MM.1S (cell line): ENCODE results near the gene MGA.

Experiments used
- DNase-seq: peaks from one replicate; pipeline ENCODE4 v3.0.0-alpha.2; 2015
- H2AFZ ChIP-seq: fragments of 300-600 bp; sonication (generic); 2 replicates; pipeline ENCODE4 v1.6.0; 2016; ENCODE audit warnings: antibody characterized with exemption, low read length
- H3F3A ChIP-seq: fragments of 300-600 bp; sonication (generic); 2 replicates; pipeline ENCODE4 v1.6.1; 2016; ENCODE audit warnings: mild to moderate bottlenecking, antibody characterized with exemption, low read length, moderate library complexity, mixed read lengths; ENCODE audit not compliant: insufficient read depth
- H3K27ac ChIP-seq: fragments of 300-600 bp; sonication (generic); 2 replicates; pipeline ENCODE4 v1.5.1; 2016; ENCODE audit warnings: mild to moderate bottlenecking, low read length
- H3K27me3 ChIP-seq: fragments of 300-600 bp; sonication (generic); replicated peaks from 2 replicates; pipeline ENCODE4 v1.6.0; 2016; ENCODE audit warnings: low read length; ENCODE audit not compliant: insufficient read depth
- H3K36me3 ChIP-seq: fragments of 300-600 bp; sonication (generic); replicated peaks from 2 replicates; pipeline ENCODE4 v1.6.1; 2016; ENCODE audit warnings: mild to moderate bottlenecking, low read length, mixed read lengths; ENCODE audit not compliant: insufficient read depth
- H3K4me1 ChIP-seq: fragments of 300-600 bp; sonication (generic); 2 replicates; pipeline ENCODE4 v1.6.1; 2016; ENCODE audit warnings: low read length, mixed read lengths
- H3K4me2 ChIP-seq: fragments of 300-600 bp; sonication (generic); 2 replicates; pipeline ENCODE4 v1.6.0; 2016; ENCODE audit warnings: low read depth, low read length
- H3K4me3 ChIP-seq: fragments of 300-600 bp; sonication (generic); 2 replicates; pipeline ENCODE4 v1.5.1; 2016; ENCODE audit warnings: low read length, mixed read lengths
- H3K79me2 ChIP-seq: fragments of 300-600 bp; sonication (generic); 2 replicates; pipeline ENCODE4 v1.6.1; 2016; ENCODE audit warnings: mixed run types, low read length, mixed read lengths
- H3K9ac ChIP-seq: fragments of 300-600 bp; sonication (generic); 2 replicates; pipeline ENCODE4 v1.6.1; 2016; ENCODE audit warnings: low read length, mixed read lengths
- H3K9me2 ChIP-seq: fragments of 300-600 bp; sonication (generic); replicated peaks from 2 replicates; pipeline ENCODE4 v1.6.1; 2016; ENCODE audit warnings: mild to moderate bottlenecking, low read length, mixed read lengths; ENCODE audit not compliant: insufficient read depth
- H3K9me3 ChIP-seq: fragments of 300-600 bp; sonication (generic); replicated peaks from 2 replicates; pipeline ENCODE4 v1.6.1; 2016; ENCODE audit warnings: mild to moderate bottlenecking, low read length, mixed read lengths; ENCODE audit not compliant: insufficient read depth
- H4K20me1 ChIP-seq: fragments of 300-600 bp; sonication (generic); 2 replicates; pipeline ENCODE4 v1.6.1; 2016; ENCODE audit warnings: mild to moderate bottlenecking, low read length, moderate library complexity, mixed read lengths; ENCODE audit not compliant: insufficient read depth
- CTCF ChIP-seq: fragments of 300-600 bp; sonication (generic); IDR thresholded peaks from 2 replicates; pipeline ENCODE4 v1.5.1; 2016; ENCODE audit warnings: antibody characterized with exemption, low read length, mixed read lengths
- EZH2 ChIP-seq: fragments of 300-600 bp; sonication (generic); optimal IDR thresholded peaks from 2 replicates; pipeline ENCODE3; 2017; ENCODE audit warnings: low read depth, mild to moderate bottlenecking, antibody characterized with exemption, low read length, mixed read lengths
- EZH2phosphoT487 ChIP-seq: fragments of 300-600 bp; sonication (generic); IDR thresholded peaks from 2 replicates; pipeline ENCODE4 v1.6.1; 2018; ENCODE audit warnings: antibody characterized with exemption, low read length

MGA gene

GRCh38 chr15:41688671-41689070 is 28.5 kb downstream of the MGA start:
- Histone ChIP-seq H3K9me3 (no peaks in the 10 kb centered on the region), H3K9me2 (no peaks in the 10 kb centered on the region), H3F3A (no peaks in the 10 kb centered on the region; the same call in 1 of the 2 replicates), H3K9ac (no peak overlapping the region), H4K20me1 (peaks cover 12% of the 10 kb centered on the region; the same call in 1 of the 2 replicates), H3K4me1 (no peaks in the 10 kb centered on the region), H3K79me2 (peaks cover 97% of the 10 kb centered on the region), H3K27ac (no peak overlapping the region), H3K27me3 (no peaks in the 10 kb centered on the region), H3K36me3 (no peaks in the 10 kb centered on the region), H2AFZ (no peak overlapping the region), H3K4me2 (no peak overlapping the region), H3K4me3 (no peak overlapping the region)
- no peak for DNase-seq
- TF ChIP-seq EZH2: no peak
- TF ChIP-seq EZH2phosphoT487: no peak
- TF ChIP-seq CTCF: no peak

- Histone ChIP-seq H3F3A (no peaks in the 10 kb centered on the region; the same call in 1 of the 2 replicates), H3K27ac (no peak overlapping the region), H3K4me2 (no peak overlapping the region), H3K9me3 (no peaks in the 10 kb centered on the region), H3K36me3 (no peaks in the 10 kb centered on the region), H2AFZ (no peak overlapping the region), H3K4me3 (no peak overlapping the region), H3K4me1 (no peaks in the 10 kb centered on the region), H3K9me2 (no peaks in the 10 kb centered on the region), H3K9ac (no peak overlapping the region), H3K79me2 (peaks cover 97% of the 10 kb centered on the region), H4K20me1 (peaks cover 8% of the 10 kb centered on the region; the same call in 1 of the 2 replicates), H3K27me3 (no peaks in the 10 kb centered on the region)
- no peak for DNase-seq
- TF ChIP-seq EZH2phosphoT487 (no peak), CTCF (no peak), EZH2 (no peak)
Observed at GRCh38 chr15:41689083-41689482, 28.9 kb downstream of the MGA start.

GRCh38 chr15:41689834-41690233 is 29.6 kb downstream of the MGA start:
- no peak for TF ChIP-seq EZH2
- no peak for TF ChIP-seq EZH2phosphoT487
- no peak for TF ChIP-seq CTCF
- Histone ChIP-seq H3K27me3 (no peaks in the 10 kb centered on the region), H3F3A (no peaks in the 10 kb centered on the region; the same call in 1 of the 2 replicates), H3K9me2 (no peaks in the 10 kb centered on the region), H3K27ac (no peak overlapping the region), H3K79me2 (peaks cover 97% of the 10 kb centered on the region), H4K20me1 (peaks cover 7% of the 10 kb centered on the region; the same call in 1 of the 2 replicates), H2AFZ (no peak overlapping the region), H3K9ac (no peak overlapping the region), H3K4me3 (no peak overlapping the region), H3K9me3 (no peaks in the 10 kb centered on the region), H3K4me1 (no peaks in the 10 kb centered on the region), H3K36me3 (no peaks in the 10 kb centered on the region), H3K4me2 (no peak overlapping the region)
- DNase-seq: no peak
